Hematopoietic multipotent progenitor cell (in vitro differentiated cells): ENCODE measurements around the gene ALKAL2. TPM values are rescaled to one million over a fixed set of nuclear protein-coding genes. Genes with fewer than 3 reads are reported as not detected.

Source experiments
- DNase-seq, 3 donors: peaks; one replicate each; pipeline ENCODE4 v3.0.0-alpha.2; 2011 to 2015; ENCODE audit warnings: low read depth in 2 of 3, low spot score in 2 of 3
- total RNA-seq: library from RNA; depleted of rRNA; stranded (reverse); fragments of >200 nt; gene quantifications from one replicate; pipeline ENCODE4 v1.2.3, GENCODE V29; 2012

ALKAL2 gene
- total RNA-seq, 1 donor: not detected

- no peak for DNase-seq
These were observed 7.2 kb upstream of the ALKAL2 start for GRCh38 chr2:295090-295489.

DNA sequence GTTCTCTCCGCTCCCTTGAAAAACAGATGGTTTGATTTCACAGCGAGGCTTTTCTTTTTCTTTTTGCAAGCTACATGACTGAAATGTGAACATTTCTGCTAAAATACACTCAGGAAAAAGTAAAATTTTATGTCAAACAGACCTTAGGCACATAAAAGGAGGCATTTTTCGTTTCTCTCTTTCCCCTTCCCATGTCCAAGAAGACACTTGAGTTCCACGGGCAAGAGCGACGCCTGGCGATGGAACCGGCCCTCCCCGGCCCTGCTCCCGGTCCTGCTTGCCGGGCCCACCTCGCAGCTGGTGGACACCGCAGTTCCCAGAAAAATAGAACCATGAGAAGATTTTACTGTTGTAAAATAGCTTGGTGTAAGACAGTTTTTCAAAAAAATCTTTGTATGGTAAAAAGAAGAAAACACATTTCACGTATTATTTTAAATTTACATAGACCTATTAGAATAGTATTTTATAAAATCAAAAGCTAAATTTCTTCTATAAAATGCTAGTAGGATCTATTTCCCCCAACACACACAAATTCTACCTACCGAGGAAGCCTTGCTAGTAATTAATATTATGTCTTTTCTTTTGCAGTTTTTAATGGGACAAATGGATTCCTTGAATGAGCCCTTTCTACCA lies 2.3 kb upstream of the ALKAL2 start:
- peak; percentile 17 to 73 (median 62) for DNase-seq

DNA sequence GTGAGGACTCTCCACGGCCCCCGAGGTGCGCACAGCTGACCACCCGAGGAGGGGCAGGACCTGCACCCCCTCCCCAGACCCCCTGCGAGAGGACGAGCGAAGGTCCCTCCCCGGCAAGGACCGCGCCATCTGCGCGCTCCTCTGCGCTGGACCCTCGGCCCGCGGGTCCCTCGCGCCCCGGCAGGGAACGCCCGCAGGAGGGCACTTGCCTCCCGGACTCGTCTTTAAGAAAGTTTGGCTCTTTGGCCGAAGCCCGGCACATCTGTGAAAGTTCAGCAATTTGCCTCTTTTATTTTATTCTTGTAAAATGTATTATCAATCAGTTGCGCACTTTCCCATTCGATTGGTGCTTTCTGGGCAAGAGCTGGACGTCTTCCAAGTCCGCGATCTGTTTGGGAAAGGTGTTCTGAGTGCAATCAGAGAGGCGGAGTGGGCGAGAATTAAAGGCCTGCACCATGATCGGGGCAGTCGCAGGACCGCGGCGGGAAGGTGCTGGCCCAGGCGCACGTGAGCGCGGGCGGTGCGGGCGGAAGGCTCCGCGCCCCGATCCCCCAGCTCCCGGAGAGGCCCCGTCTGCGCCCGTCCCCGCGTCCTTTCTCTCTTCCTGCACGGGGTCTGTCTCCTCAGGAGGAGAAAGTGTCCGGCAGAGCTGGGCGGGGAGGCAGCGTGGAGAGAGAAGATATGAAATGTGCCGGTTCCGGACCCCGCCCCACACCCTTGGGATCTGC lies 1.6 kb upstream of the ALKAL2 start:
- DNase-seq: no peak

DNA sequence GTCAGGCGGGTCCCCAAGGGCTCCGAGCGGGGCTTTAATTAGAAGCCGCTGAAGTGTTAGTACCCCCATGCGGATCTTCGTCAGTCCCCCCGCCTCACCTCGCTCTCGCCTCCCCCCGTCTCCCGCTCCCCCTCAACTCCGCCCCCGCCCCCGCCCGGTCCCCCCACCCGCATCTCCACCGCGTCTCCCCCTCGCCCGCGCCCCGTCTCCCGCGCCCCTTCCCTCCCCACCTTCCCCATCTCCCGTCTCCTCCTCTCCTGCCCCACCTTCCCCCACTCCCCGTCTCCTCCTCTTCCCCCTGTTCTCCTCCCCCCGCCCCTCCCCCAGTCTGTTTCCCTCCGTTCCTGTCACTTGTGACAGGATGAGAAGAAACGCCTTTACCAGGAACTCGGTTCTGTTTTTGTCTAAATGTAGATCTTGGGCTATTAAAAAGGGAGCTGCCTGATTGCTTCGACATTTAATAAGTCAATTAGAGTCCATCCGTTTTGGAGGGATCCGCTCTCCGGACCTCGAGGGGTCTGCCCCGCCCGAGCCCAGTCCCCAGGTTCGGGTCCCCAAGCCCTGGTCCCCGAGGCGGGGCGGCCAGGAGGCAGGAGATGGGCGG lies 969 bp upstream of the ALKAL2 start:
- DNase-seq: peak in 1 of 3 donors; percentile 24

DNA sequence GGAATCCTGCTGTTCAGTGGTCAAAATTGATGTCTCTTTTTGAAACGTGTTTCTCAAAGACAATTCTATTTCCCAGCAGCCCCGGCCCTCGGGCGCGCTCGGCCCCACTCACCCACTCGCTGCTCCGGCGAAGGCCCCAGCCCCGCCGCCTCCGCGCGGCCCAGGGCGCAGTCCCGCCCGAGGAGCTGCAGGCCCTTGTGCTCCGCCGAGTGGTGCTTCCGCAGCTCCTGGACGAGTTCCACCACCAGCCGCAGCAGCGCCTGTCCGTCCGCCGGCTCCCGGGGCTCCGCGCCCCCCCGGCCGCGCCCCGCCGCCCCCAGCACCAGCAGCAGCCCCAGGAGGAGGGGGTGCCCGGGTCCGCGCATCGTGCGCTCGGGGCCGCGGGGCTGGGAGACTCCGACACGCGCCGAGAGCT lies 413 bp downstream of the ALKAL2 start:
- DNase-seq: peak in 1 of 3 donors; percentile 41

DNA sequence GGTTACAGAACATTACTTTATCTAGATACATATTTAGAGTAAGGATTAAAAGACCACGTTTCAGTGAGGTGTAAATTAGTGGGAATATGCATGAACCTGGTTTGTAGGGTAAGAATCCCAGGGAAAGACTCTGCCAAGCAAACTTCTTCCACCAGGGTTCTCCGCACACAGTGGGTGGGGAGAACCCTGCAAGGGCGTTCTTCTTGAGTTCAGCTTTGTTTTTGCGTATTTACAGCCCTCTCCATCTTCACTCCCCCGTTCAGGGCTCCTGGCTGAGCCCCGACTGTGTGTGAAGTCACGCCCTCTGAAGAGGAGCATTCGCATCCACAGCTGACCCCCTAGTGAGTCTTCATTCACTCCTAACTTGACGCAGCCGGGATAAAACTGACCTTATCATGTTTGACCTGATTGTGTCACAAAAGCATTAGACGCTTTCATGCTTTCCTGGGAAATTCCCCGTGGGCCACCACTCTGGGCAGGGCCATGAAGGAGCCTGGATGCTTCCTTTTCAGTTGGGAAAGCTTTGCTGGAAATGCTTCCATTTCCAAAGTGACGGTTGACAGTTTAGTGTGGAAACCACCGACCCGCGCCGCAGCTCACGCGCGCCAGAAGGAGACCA lies 1.0 kb downstream of the ALKAL2 start:
- no peak for DNase-seq

GRCh38 chr2:286035-286434 lies 1.9 kb downstream of the ALKAL2 start:
- DNase-seq: no peak

DNA sequence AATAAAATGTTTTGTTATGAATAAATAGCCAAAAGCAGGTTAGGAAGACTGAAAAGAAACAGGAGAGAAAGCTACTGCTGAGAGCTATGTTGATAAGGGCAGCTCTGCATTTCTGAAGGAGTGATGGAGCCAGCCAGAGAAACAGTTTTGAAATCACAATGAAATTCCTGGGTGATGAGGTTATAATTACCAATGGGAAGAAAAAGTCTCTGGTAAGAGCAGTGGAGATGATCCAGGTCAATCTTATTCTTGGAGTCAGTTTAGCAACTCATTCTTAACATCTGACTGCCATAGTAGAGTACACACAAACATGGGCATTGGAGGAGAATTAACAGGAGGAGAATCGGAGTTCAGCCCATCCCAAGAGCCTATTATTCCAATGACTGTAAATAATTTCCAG lies 2.4 kb downstream of the ALKAL2 start:
- no peak for DNase-seq

DNA sequence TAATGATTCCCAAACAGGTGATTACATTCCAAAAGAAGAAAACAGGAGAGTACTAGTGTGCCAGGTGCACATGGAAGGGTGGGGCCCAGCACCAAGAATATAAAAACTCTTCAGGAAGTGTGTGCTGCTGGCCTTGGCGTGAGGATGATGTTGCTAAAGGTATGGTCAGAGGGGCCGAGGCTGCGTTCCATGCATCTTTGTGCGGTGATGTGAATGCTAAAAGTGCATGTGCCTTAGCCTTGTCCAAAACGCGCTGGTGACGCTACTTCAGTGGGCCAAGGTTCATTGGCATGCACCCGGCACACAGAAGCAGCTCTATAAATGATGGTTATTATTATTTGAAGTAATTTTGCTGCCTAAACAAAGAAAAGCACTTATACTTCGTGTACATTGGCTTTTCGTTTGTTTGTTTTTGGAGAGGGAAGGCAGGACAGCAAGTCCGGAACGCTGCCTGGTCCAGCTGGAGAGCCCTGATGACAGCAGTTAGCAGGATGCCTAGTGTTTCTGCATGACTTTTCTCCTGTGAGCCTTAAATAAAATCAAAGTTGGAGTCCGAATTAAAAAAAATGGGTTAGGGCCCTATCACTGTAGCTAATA lies 2.9 kb downstream of the ALKAL2 start:
- no peak for DNase-seq

- DNase-seq: no peak
These were observed 3.7 kb downstream of the ALKAL2 start for GRCh38 chr2:283996-284794.

GRCh38 chr2:282371-283263 lies 5.3 kb downstream of the ALKAL2 start:
- DNase-seq: no peak

DNA sequence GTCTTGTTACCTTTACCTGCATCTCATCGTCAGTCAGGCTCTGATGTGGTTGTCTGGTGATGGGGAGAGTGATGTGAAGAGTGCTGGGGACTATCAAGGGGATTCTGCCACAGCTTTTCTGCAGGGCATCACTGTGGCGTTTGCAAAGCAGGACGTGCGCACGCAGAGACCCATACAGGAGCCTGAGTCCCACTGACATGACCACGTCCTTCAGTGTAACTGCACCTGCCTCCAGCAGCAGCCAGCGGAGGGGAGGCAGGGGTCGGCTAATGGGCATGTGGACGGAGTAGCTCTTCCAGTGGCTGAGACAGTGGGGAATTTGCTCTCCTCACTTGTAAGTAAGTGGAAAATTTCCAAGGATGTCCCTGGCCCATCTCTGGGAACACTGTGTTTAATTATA lies 6.5 kb downstream of the ALKAL2 start:
- DNase-seq: no peak

GRCh38 chr2:280650-281110 lies 7.2 kb downstream of the ALKAL2 start:
- no peak for DNase-seq

DNA sequence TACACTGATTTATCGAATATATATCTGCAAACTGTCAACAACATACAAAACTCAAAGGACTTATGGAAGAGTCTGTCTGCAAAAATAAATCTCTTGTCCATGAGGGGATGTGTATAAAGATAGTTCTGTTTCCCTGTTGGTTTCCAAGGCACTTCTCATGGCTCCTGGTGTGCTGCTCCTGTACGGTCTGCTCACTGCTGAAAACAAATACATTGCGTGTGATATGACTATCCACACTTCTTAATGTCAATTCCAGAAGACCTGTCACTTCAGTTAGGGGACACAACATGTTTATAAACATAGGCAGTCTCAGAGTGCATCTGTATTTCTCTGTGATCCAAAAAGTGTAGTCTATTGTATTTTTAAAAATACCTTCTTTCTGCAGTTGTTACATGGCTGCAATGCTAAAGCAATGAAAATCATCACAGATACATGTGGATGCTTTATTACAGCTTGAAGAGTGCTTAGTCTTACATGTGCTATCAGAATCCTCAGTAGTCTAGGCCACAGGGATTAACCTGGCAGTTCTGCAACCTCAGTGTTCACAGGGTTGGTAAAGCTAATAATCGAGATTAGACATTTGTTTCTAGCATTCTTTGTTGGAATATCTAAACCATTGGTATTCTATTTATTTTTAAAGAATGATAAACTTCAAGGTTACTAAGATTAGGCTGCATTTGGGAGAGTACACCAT lies 7.8 kb downstream of the ALKAL2 start:
- DNase-seq: no peak

DNA sequence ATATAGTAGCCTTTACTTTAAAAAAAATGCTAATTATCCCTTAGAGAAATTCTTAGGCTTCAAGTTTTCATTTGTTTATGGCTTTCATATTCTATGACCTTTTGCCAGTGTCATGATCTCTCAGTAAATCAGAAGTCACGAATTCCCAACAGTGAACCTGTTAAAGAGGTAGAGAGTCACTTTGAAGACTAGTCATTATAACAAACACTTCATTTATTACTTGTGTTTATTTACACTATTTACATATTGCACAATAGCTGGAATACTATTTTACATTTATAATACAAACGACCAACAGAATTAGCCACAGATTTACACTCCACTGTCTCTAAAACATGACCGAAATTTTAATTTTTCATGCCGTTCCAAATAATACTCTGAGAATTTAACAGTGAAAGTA lies 8.5 kb downstream of the ALKAL2 start:
- no peak for DNase-seq

- no peak for DNase-seq
These were observed 9.0 kb downstream of the ALKAL2 start for GRCh38 chr2:278927-279320.

DNA sequence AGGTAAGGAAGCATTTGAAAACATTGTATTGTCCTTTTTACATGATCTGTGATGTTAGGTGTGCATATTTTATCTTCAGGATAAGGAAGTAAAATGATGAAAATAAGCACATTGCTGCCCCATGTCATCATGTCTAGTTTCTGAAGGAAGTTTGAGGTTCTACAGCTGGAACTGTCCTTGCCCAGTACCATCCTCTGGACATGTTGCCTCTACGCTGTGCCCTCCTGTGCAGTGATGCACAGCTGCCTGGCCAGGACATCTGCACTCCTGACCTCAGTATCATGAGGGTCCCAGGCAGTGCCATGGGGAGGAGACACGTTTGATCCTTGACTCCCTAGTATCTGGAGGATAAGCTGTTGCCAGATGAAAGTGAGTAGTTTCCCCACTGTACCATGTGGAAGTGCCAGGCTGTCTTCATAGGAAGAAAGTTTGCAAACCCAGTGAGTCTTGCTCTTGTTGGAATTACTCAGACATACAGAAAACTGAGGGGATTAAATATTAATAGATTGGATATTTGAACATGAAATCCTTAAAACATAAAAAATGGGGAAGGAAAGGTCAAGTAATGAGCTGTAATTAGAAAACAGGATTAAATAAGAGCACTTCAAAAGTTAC lies 9.5 kb downstream of the ALKAL2 start:
- DNase-seq: no peak

DNA sequence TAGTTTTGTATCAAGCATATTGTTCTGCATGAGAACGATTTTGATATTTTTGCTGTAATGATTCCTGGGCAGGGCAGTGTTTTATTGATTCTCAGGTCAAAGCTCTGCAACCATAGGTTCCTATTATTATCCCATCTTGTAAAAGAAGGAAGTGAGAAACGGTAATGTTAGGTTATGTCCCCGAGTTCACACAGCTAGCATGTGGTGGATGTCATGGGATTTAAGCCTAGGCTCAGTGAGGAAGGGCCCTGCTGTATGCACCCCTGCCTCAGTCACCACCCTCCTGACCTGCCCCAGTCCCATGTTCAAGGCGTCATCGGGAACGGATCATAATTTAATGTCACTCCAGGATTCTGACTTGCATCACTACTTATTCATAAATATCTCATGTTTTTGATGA lies 12.4 kb downstream of the ALKAL2 start:
- no peak for DNase-seq
